Lung (tissue), 12 donors: Measurements from ENCODE around the gene RAB3C. TPM values are rescaled to one million over a fixed set of nuclear protein-coding genes. Genes with fewer than 3 reads are reported as not detected.

ENCODE experiments used
- ATAC-seq: fragments of 200-7000 bp; cut with Tn5 transposase; one replicate; pipeline ENCODE4 v1.9.1; 2020; ENCODE audit warnings: moderate number of reproducible peaks; ENCODE audit not compliant: insufficient read depth, low FRiP score
- DNase-seq, 3 donors: peaks; one replicate each; pipeline ENCODE4 v3.0.0-alpha.2; 2013 to 2017
- H3K27ac ChIP-seq, 2 donors: one replicate each; pipeline ENCODE4 v1.5.1; 2013; ENCODE audit warnings: mild to moderate bottlenecking in 2 of 2, moderate library complexity in 2 of 2, control low read depth in 1 of 2, inconsistent platforms in 1 of 2, low read depth in 1 of 2, low read length in 1 of 2
- H3K27me3 ChIP-seq, 3 donors: one replicate each; pipeline ENCODE4 v1.5.1; 2013; ENCODE audit warnings: low read length in 2 of 3; ENCODE audit not compliant: control insufficient read depth in 3 of 3, insufficient read depth in 3 of 3
- H3K36me3 ChIP-seq, 4 donors: one replicate each; pipeline ENCODE4 v1.5.1; 2013; ENCODE audit warnings: low read length in 4 of 4, mild to moderate bottlenecking in 1 of 4, moderate library complexity in 1 of 4; ENCODE audit not compliant: control insufficient read depth in 4 of 4, insufficient read depth in 4 of 4
- H3K4me1 ChIP-seq, 5 donors: one replicate each; pipeline ENCODE4 v1.5.1; 2013; ENCODE audit warnings: low read length in 5 of 5, mild to moderate bottlenecking in 2 of 5, moderate library complexity in 1 of 5; ENCODE audit not compliant: control insufficient read depth in 5 of 5, insufficient read depth in 5 of 5
- H3K4me3 ChIP-seq: one replicate; pipeline ENCODE4 v1.5.1; 2013; ENCODE audit warnings: mild to moderate bottlenecking, control low read depth, moderate library complexity
- H3K9ac ChIP-seq, 2 donors: one replicate each; pipeline ENCODE4 v1.5.1; 2013; ENCODE audit warnings: low read length in 2 of 2, control low read depth in 1 of 2; ENCODE audit not compliant: insufficient read depth in 1 of 2
- H3K9me3 ChIP-seq, 4 donors: one replicate each; pipeline ENCODE4 v1.5.1; 2013; ENCODE audit warnings: low read length in 3 of 4, mild to moderate bottlenecking in 1 of 4, moderate library complexity in 1 of 4; ENCODE audit not compliant: control insufficient read depth in 4 of 4, insufficient read depth in 3 of 4
- CTCF ChIP-seq: IDR thresholded peaks from 2 replicates; pipeline ENCODE4 v1.5.1; 2012; ENCODE audit warnings: mild to moderate bottlenecking; ENCODE audit errors: control extremely low read depth, extremely low read depth
- WGBS, 2 donors: extraction: QIAGEN DNeasy Blood & Tissue Kit; methylation state at CpG; one replicate each; pipeline ENCODE4 v1.1.7; 2013; 5-methylcytosine and 5-hydroxymethylcytosine counted together
- polyA plus RNA-seq, 2 donors: library from polyadenylated mRNA; stranded (reverse); fragments of 200-250 nt; gene quantifications; one replicate each; pipeline ENCODE4 v1.2.1, GENCODE V29; 2013
- total RNA-seq, 2 donors: library from RNA; depleted of rRNA in 1 of 2; stranded (reverse); fragments of >200 nt in 1 of 2; gene quantifications; one replicate each; pipeline ENCODE4 v1.2.1, GENCODE V29; 2014 to 2021
- donor health status: control.
- donor health status: control.
- donor health status: Bipolar disorder and iron deficiency.
- donor health status: healthy.
- donor health status: DM: yes; HTN: yes; CAD: no.

RAB3C gene
- total and polyA plus RNA-seq, 4 donors: 0.35 to 1.1 (median 0.86) TPM

GRCh38 chr5:58736214-58736613 is 153.3 kb downstream of the RAB3C start:
- TF ChIP-seq CTCF: no peak

GRCh38 chr5:58737671-58738070 is 154.8 kb downstream of the RAB3C start:
- ATAC-seq (no peak), DNase-seq (no peak)
- no peak for TF ChIP-seq CTCF

More at GRCh38 chr5:58736214-58736613, 153.3 kb downstream of the RAB3C start:
- H3K9ac ChIP-seq: no peak overlapping the region
- H3K4me3 ChIP-seq: no peak overlapping the region
- no peaks in the 10 kb centered on the region for H3K9me3 ChIP-seq
- H3K27ac ChIP-seq: no peak overlapping the region
- H3K36me3 ChIP-seq: no peaks in the 10 kb centered on the region
- WGBS, 2 donors: 91 to 95% methylated on average over 5 of the region's 5 CpGs
- no peaks in the 10 kb centered on the region for H3K4me1 ChIP-seq
- no peaks in the 10 kb centered on the region for H3K27me3 ChIP-seq
- ATAC-seq (no peak), DNase-seq (no peak)

GRCh38 chr5:58738336-58738735 is 155.5 kb downstream of the RAB3C start:
- no peak overlapping the region for H3K27ac ChIP-seq
- ATAC-seq (no peak), DNase-seq (no peak)
- no peaks in the 10 kb centered on the region for H3K9me3 ChIP-seq
- no peaks in the 10 kb centered on the region for H3K4me1 ChIP-seq
- 73 to 80% methylated on average over 2 of the region's 2 CpGs for WGBS, 2 donors
- no peak overlapping the region for H3K4me3 ChIP-seq
- TF ChIP-seq CTCF: no peak
- H3K27me3 ChIP-seq: no peaks in the 10 kb centered on the region
- H3K9ac ChIP-seq: no peak overlapping the region
- no peaks in the 10 kb centered on the region for H3K36me3 ChIP-seq

More at GRCh38 chr5:58737671-58738070, 154.8 kb downstream of the RAB3C start:
- Histone ChIP-seq H3K27ac (no peak overlapping the region), H3K4me3 (no peak overlapping the region), H3K9me3 (no peaks in the 10 kb centered on the region), H3K4me1 (no peaks in the 10 kb centered on the region), H3K36me3 (no peaks in the 10 kb centered on the region), H3K9ac (no peak overlapping the region), H3K27me3 (no peaks in the 10 kb centered on the region)

- Histone ChIP-seq H3K4me1 (no peaks in the 10 kb centered on the region), H3K4me3 (no peak overlapping the region), H3K27me3 (no peaks in the 10 kb centered on the region), H3K9me3 (no peaks in the 10 kb centered on the region), H3K9ac (no peak overlapping the region), H3K27ac (no peak overlapping the region), H3K36me3 (no peaks in the 10 kb centered on the region)
- TF ChIP-seq CTCF: no peak
- ATAC-seq (no peak), DNase-seq (no peak)
- 87 to 91% methylated on average over 2 of the region's 2 CpGs for WGBS, 2 donors
Measured at GRCh38 chr5:58739051-58739450, 156.2 kb downstream of the RAB3C start.
